IMR-90 (cell line): Measurements from ENCODE around the gene CLHC1. TPM values are rescaled to one million over a fixed set of nuclear protein-coding genes. Genes with fewer than 3 reads are reported as not detected.

Experiments
- ATAC-seq: fragments of 200-7000 bp; cut with Tn5 transposase; 2 replicates; pipeline ENCODE4 v1.9.1; 2020; ENCODE audit warnings: low read depth, mild to moderate bottlenecking, moderate library complexity
- BruUV-seq: library from RNA; stranded (reverse); fragments of 400-500 nt; replicated peaks from 2 replicates; lab custom pipeline; 2021; lab: Mats Ljungman, UMichigan
- CTCF ChIA-PET: fragments of 300-600 bp; formaldehyde crosslinking; extraction: SDS; loops from one replicate; lab custom pipeline; 2021; ENCODE audit warnings: antibody characterized with exemption; lab: Yijun Ruan, JAX
- POLR2A ChIA-PET: fragments of 300-600 bp; sonication (Branson Sonifier 250); formaldehyde crosslinking; loops from one replicate; lab custom pipeline; 2022; ENCODE audit warnings: antibody characterized with exemption; ENCODE audit not compliant: unreplicated experiment; lab: Charles Lee
- DNase-seq: peaks from one replicate; pipeline ENCODE4 v3.0.0; 2013
- H2AFZ ChIP-seq: replicated peaks from 2 replicates; pipeline ENCODE3; 2013; ENCODE audit warnings: low read length, mild to moderate bottlenecking; ENCODE audit not compliant: poor library complexity
- H2AK5ac ChIP-seq: 2 replicates; pipeline ENCODE4 v1.6.1; 2013; ENCODE audit warnings: low read depth, low read length, inconsistent platforms
- H2AK9ac ChIP-seq: replicated peaks from 2 replicates; pipeline ENCODE3; 2013; ENCODE audit warnings: mild to moderate bottlenecking, low read depth, low read length, moderate library complexity; ENCODE audit not compliant: poor library complexity
- H2BK120ac ChIP-seq: 2 replicates; pipeline ENCODE4 v1.6.1; 2013; ENCODE audit warnings: low read depth, low read length, inconsistent platforms
- H2BK15ac ChIP-seq: 3 replicates; pipeline ENCODE4 v1.6.1; 2013; ENCODE audit warnings: low read depth, low read length, inconsistent platforms
- H2BK20ac ChIP-seq: 2 replicates; pipeline ENCODE4 v1.6.1; 2013; ENCODE audit warnings: low read depth, mild to moderate bottlenecking, inconsistent platforms, low read length, moderate library complexity
- H2BK5ac ChIP-seq: 2 replicates; pipeline ENCODE4 v1.6.1; 2013; ENCODE audit warnings: mild to moderate bottlenecking, low read depth, low read length, inconsistent platforms; ENCODE audit not compliant: poor library complexity, severe bottlenecking
- H3K14ac ChIP-seq: replicated peaks from 2 replicates; pipeline ENCODE4 v1.6.1; 2013; ENCODE audit warnings: low read depth, low read length, inconsistent platforms
- H3K18ac ChIP-seq: 2 replicates; pipeline ENCODE4 v1.6.1; 2013; ENCODE audit warnings: low read depth, low read length, control low read depth
- H3K23ac ChIP-seq: 2 replicates; pipeline ENCODE4 v1.6.1; 2013; ENCODE audit warnings: low read depth, low read length, inconsistent platforms
- H3K27ac ChIP-seq: 2 replicates; pipeline ENCODE4 v1.5.1; 2013; ENCODE audit warnings: mild to moderate bottlenecking, control low read depth, low read length; ENCODE audit not compliant: insufficient read depth
- H3K27me3 ChIP-seq: 2 replicates; pipeline ENCODE4 v1.6.1; 2013; ENCODE audit warnings: low read length; ENCODE audit not compliant: control insufficient read depth, insufficient read depth
- H3K36me3 ChIP-seq: 2 replicates; pipeline ENCODE4 v1.6.1; 2013; ENCODE audit warnings: low read length, mixed read lengths; ENCODE audit not compliant: control insufficient read depth, insufficient read depth
- H3K4ac ChIP-seq: 2 replicates; pipeline ENCODE4 v1.6.1; 2013; ENCODE audit warnings: low read depth, low read length, inconsistent platforms
- H3K4me1 ChIP-seq: 2 replicates; pipeline ENCODE4 v1.6.1; 2013; ENCODE audit warnings: low read length, mixed read lengths; ENCODE audit not compliant: control insufficient read depth, insufficient read depth
- H3K4me2 ChIP-seq: 2 replicates; pipeline ENCODE4 v1.6.1; 2013; ENCODE audit warnings: low read depth, mild to moderate bottlenecking, control low read depth, low read length, moderate library complexity
- H3K4me3 ChIP-seq: 2 replicates; pipeline ENCODE4 v1.5.1; 2013; ENCODE audit warnings: low read depth, mild to moderate bottlenecking, control low read depth, low read length, moderate library complexity; ENCODE audit not compliant: insufficient read depth
- H3K56ac ChIP-seq: 2 replicates; pipeline ENCODE4 v1.6.1; 2013; ENCODE audit warnings: low read length, inconsistent platforms; ENCODE audit not compliant: insufficient read depth; ENCODE audit errors: extremely low read depth
- H3K79me1 ChIP-seq, 2 experiments: 2 replicates each; pipeline ENCODE4 v1.6.1; 2013; ENCODE audit warnings: low read length in 2 of 2, inconsistent platforms in 1 of 2, low read depth in 1 of 2
- H3K9ac ChIP-seq: 2 replicates; pipeline ENCODE4 v1.6.1; 2013; ENCODE audit warnings: low read depth, low read length, control low read depth
- H3K9me1 ChIP-seq: 2 replicates; pipeline ENCODE4 v1.6.1; 2013; ENCODE audit warnings: low read length, inconsistent platforms; ENCODE audit not compliant: insufficient read depth
- H3K9me3 ChIP-seq: 2 replicates; pipeline ENCODE4 v1.6.1; 2013; ENCODE audit warnings: low read length; ENCODE audit not compliant: control insufficient read depth, insufficient read depth
- H4K20me1 ChIP-seq: 2 replicates; pipeline ENCODE4 v1.6.1; 2013; ENCODE audit warnings: low read length, inconsistent platforms; ENCODE audit not compliant: insufficient read depth
- H4K5ac ChIP-seq: 2 replicates; pipeline ENCODE4 v1.6.1; 2013; ENCODE audit warnings: mild to moderate bottlenecking, low read depth, low read length, control low read depth
- H4K8ac ChIP-seq, 2 experiments: 2 replicates each; pipeline ENCODE4 v1.6.1; 2013; ENCODE audit warnings: low read depth in 2 of 2, low read length in 2 of 2, control low read depth in 1 of 2, inconsistent platforms in 1 of 2
- H4K91ac ChIP-seq: 2 replicates; pipeline ENCODE4 v1.6.1; 2013; ENCODE audit warnings: low read depth, low read length, inconsistent platforms; ENCODE audit not compliant: insufficient read depth
- CEBPB ChIP-seq: IDR thresholded peaks from 2 replicates; pipeline ENCODE4 v1.6.1; 2012; ENCODE audit warnings: low read depth, low read length, improper control_type of control experiment
- CHD1 ChIP-seq: IDR thresholded peaks from 2 replicates; pipeline ENCODE4 v1.6.1; 2012; ENCODE audit warnings: low read depth, low read length, improper control_type of control experiment
- MAFK ChIP-seq: IDR thresholded peaks from 2 replicates; pipeline ENCODE4 v1.6.1; 2012; ENCODE audit warnings: low read depth, low read length, improper control_type of control experiment
- MXI1 ChIP-seq: IDR thresholded peaks from 2 replicates; pipeline ENCODE4 v1.6.1; 2012; ENCODE audit warnings: low read depth, mild to moderate bottlenecking, low read length, moderate library complexity, borderline replicate concordance
- POLR2A ChIP-seq: IDR thresholded peaks from 2 replicates; pipeline ENCODE4 v1.6.1; 2012; ENCODE audit warnings: mild to moderate bottlenecking, low read depth, low read length
- RCOR1 ChIP-seq: IDR thresholded peaks from 2 replicates; pipeline ENCODE4 v1.6.1; 2012; ENCODE audit warnings: mild to moderate bottlenecking, low read length, improper control_type of control experiment; ENCODE audit not compliant: insufficient replicate concordance
- RFX5 ChIP-seq: IDR thresholded peaks from 2 replicates; pipeline ENCODE4 v1.8.0; 2012; ENCODE audit warnings: low read depth, mild to moderate bottlenecking, low read length, moderate library complexity
- WGBS, 2 experiments: methylation state at CpG; one replicate each; pipeline versions ENCODE4 v1.1.5 to v1.1.7; 2013; ENCODE audit warnings: missing lambda C conversion rate in 2 of 2; ENCODE audit not compliant: insufficient read length in 1 of 2; ENCODE audit errors: extremely low coverage in 2 of 2; 5-methylcytosine and 5-hydroxymethylcytosine counted together
- dilution Hi-C: fragments of 300-500 bp; cut with HindIII; formaldehyde crosslinking; loops from one replicate; pipeline ENCODE4 v1.14.3; 2018; ENCODE audit warnings: low sequenced_read_pairs; ENCODE audit not compliant: unreplicated experiment
- in situ Hi-C: fragments of 300-500 bp; cut with MboI; formaldehyde crosslinking; loops from 3 replicates; pipeline ENCODE4 v1.14.3; 2019; ENCODE audit warnings: low sequenced_read_pairs, inconsistent platforms, mixed read lengths
- intact Hi-C: fragments of 100-400 bp; cut with micrococcal nuclease; formaldehyde crosslinking; loops from 2 replicates; pipeline ENCODE4 v1.10.0; 2022
- polyA plus RNA-seq, 3 experiments: library from polyadenylated mRNA; depleted of rRNA; stranded (reverse); fragments of >200 nt; gene quantifications; 2 replicates each; pipeline ENCODE4 v1.2.3, GENCODE V29; 2012; ENCODE audit warnings: low replicate concordance in 1 of 3
- total RNA-seq: library from RNA; depleted of rRNA; stranded (reverse); fragments of >200 nt; gene quantifications from 2 replicates; pipeline ENCODE4 v1.2.3, GENCODE V29; 2012
- TF ChIP-seq, protein P1 (sequence below): fragments of 150-350 bp; IDR thresholded peaks from 2 replicates; pipeline ENCODE4 v1.6.1; 2017; ENCODE audit warnings: mild to moderate bottlenecking, antibody characterized with exemption, low read length, low read depth
- TF ChIP-seq, protein P2 (sequence below): conservative IDR thresholded peaks from 2 replicates; pipeline ENCODE4 v1.5.1; 2012; ENCODE audit warnings: mild to moderate bottlenecking, low read depth, low read length, improper control_type of control experiment
- TF ChIP-seq, protein P3 (sequence below): fragments of 150-350 bp; IDR thresholded peaks from 2 replicates; pipeline ENCODE4 v1.6.1; 2016; ENCODE audit warnings: low read depth, mild to moderate bottlenecking, low read length, moderate library complexity, borderline replicate concordance

The CLHC1 gene
- total and polyA plus RNA-seq, 2 of the 4 experiments (the other 2 are of a cell fraction) = 2.3 to 5.3 TPM

DNA sequence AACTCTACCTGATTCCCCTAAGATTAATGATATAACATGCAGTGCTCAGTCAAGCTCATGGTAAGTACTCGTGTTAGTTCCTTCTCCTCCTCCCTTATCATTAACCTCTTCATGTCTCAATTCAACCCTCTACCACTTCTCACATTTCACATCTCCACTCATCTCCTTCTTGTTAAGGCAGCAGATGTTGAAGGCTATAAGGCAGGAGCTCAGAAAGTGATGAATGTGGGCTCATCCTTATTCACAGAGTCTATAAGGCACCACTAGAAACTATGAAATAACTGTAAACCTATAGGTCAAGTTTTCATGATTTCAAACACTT is 56.0 kb downstream of the CLHC1 start:
- Histone ChIP-seq H3K27me3 (no peaks in the 10 kb centered on the region), H3K79me1 (peaks cover 7 to 8% of the 10 kb centered on the region in 2 experiments), H3K4me2 (no peak overlapping the region), H3K18ac (no peak overlapping the region), H2AK9ac (no peak overlapping the region), H3K4me1 (peaks cover 2% of the 10 kb centered on the region; the same call in 1 of the 2 replicates), H2BK15ac (no peak overlapping the region), H4K20me1 (no peaks in the 10 kb centered on the region; the same call in 1 of the 2 replicates), H3K23ac (0 out of 2 replicates have a peak overlapping the region, but pooled peaks have one; percentile 38), H2AK5ac (no peak overlapping the region), H3K4me3 (no peak overlapping the region), H3K27ac (no peak overlapping the region), H3K9ac (no peak overlapping the region), H3K36me3 (no peaks in the 10 kb centered on the region), H2AFZ (no peak overlapping the region), H2BK5ac (no peak overlapping the region), H4K5ac (no peak overlapping the region), H2BK20ac (no peak overlapping the region), H2BK120ac (no peak overlapping the region), H3K9me3 (no peaks in the 10 kb centered on the region), H3K9me1 (no peaks in the 10 kb centered on the region), H4K8ac (no peak overlapping the region), H4K91ac (no peak overlapping the region), H3K14ac (no peak overlapping the region), H3K56ac (no peak overlapping the region), H3K4ac (no peak overlapping the region)
- ChIA-PET POLR2A (no interaction called here), CTCF (interaction anchor here (0.9 to 4.1 kb wide), 4 partner anchors 42 to 276 kb away, joined by 3 to 32 read pairs (median 6); partner anchors contain the start of gene RTN4)
- in situ Hi-C loops (loop anchor here (25.0 kb wide), 1 partner anchor 1039 kb away; no protein-coding TSS in a partner anchor), dilution Hi-C loops (no loop called here), intact Hi-C loops (loop anchor here (5.0 kb wide), 1 partner anchor 194 kb away; no protein-coding TSS in a partner anchor)
- BruUV-seq = no TSS peak
- no CpG with 5 or more reads among the region's 1 CpG for WGBS, 2 experiments
- TF ChIP-seq, protein P1, sequence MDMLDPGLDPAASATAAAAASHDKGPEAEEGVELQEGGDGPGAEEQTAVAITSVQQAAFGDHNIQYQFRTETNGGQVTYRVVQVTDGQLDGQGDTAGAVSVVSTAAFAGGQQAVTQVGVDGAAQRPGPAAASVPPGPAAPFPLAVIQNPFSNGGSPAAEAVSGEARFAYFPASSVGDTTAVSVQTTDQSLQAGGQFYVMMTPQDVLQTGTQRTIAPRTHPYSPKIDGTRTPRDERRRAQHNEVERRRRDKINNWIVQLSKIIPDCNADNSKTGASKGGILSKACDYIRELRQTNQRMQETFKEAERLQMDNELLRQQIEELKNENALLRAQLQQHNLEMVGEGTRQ = no peak
- TF ChIP-seq MXI1 (no peak), POLR2A (no peak), MAFK (no peak), CHD1 (no peak), CEBPB (no peak), RCOR1 (no peak), RFX5 (no peak)
- TF ChIP-seq, protein P2, sequence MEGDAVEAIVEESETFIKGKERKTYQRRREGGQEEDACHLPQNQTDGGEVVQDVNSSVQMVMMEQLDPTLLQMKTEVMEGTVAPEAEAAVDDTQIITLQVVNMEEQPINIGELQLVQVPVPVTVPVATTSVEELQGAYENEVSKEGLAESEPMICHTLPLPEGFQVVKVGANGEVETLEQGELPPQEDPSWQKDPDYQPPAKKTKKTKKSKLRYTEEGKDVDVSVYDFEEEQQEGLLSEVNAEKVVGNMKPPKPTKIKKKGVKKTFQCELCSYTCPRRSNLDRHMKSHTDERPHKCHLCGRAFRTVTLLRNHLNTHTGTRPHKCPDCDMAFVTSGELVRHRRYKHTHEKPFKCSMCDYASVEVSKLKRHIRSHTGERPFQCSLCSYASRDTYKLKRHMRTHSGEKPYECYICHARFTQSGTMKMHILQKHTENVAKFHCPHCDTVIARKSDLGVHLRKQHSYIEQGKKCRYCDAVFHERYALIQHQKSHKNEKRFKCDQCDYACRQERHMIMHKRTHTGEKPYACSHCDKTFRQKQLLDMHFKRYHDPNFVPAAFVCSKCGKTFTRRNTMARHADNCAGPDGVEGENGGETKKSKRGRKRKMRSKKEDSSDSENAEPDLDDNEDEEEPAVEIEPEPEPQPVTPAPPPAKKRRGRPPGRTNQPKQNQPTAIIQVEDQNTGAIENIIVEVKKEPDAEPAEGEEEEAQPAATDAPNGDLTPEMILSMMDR = no peak
- TF ChIP-seq, protein P3, sequence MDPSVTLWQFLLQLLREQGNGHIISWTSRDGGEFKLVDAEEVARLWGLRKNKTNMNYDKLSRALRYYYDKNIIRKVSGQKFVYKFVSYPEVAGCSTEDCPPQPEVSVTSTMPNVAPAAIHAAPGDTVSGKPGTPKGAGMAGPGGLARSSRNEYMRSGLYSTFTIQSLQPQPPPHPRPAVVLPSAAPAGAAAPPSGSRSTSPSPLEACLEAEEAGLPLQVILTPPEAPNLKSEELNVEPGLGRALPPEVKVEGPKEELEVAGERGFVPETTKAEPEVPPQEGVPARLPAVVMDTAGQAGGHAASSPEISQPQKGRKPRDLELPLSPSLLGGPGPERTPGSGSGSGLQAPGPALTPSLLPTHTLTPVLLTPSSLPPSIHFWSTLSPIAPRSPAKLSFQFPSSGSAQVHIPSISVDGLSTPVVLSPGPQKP = no peak
- no peak for DNase-seq
- peak; percentile 18 for ATAC-seq
